HG02763 (cell line): Measurements from ENCODE around the gene OSBPL9.
"Not testable (repeated sequence)": the region's sequence is repeated elsewhere in the genome, so short reads cannot be mapped to it uniquely, and the experiment has no call there.

Source experiments
- ATAC-seq: cut with Tn5 transposase; IDR thresholded peaks from one replicate; pipeline ENCODE4 v1.9.1; 2021; ENCODE audit warnings: mild to moderate bottlenecking, moderate library complexity; ENCODE audit not compliant: unreplicated experiment

The OSBPL9 gene

GRCh38 chr1:51705035-51705434 is 88.1 kb downstream of the OSBPL9 start:
- ATAC-seq, result no peak

GRCh38 chr1:51708911-51709760 is 92.2 kb downstream of the OSBPL9 start:
- no peak for ATAC-seq

GRCh38 chr1:51709951-51710350 is 93.1 kb downstream of the OSBPL9 start:
- ATAC-seq, result no peak

- no peak for ATAC-seq
These were observed 95.7 kb downstream of the OSBPL9 start for GRCh38 chr1:51712590-51712989.

- no peak for ATAC-seq
These were observed 97.6 kb downstream of the OSBPL9 start for GRCh38 chr1:51714374-51715019.

- ATAC-seq, result no peak
These were observed 98.5 kb downstream of the OSBPL9 start for GRCh38 chr1:51715369-51715768.

GRCh38 chr1:51716746-51717145 is 99.9 kb downstream of the OSBPL9 start:
- no peak for ATAC-seq

GRCh38 chr1:51717842-51718241 is 101.0 kb downstream of the OSBPL9 start:
- no peak for ATAC-seq

GRCh38 chr1:51719146-51719545 is 102.3 kb downstream of the OSBPL9 start:
- ATAC-seq, result no peak

GRCh38 chr1:51724797-51725196 is 107.9 kb downstream of the OSBPL9 start:
- ATAC-seq, result no peak

GRCh38 chr1:51726051-51726450 is 109.2 kb downstream of the OSBPL9 start:
- no peak for ATAC-seq

GRCh38 chr1:51726544-51727225 is 109.8 kb downstream of the OSBPL9 start:
- no peak for ATAC-seq

GRCh38 chr1:51727366-51727765 is 110.5 kb downstream of the OSBPL9 start:
- no peak for ATAC-seq

- no peak for ATAC-seq
These were observed 111.8 kb downstream of the OSBPL9 start for GRCh38 chr1:51728611-51729155.

- peak; percentile 94 for ATAC-seq
These were observed 112.4 kb downstream of the OSBPL9 start for GRCh38 chr1:51729156-51729823.

- ATAC-seq, result peak; percentile 23
These were observed 113.0 kb downstream of the OSBPL9 start for GRCh38 chr1:51729824-51730301.

GRCh38 chr1:51731998-51732397 is 115.1 kb downstream of the OSBPL9 start:
- no peak for ATAC-seq

GRCh38 chr1:51732701-51733425 is 116.0 kb downstream of the OSBPL9 start:
- ATAC-seq, result no peak

- not testable (repeated sequence) for ATAC-seq
These were observed 116.5 kb downstream of the OSBPL9 start for GRCh38 chr1:51733426-51733774.
